Panc1 (cell line): Measurements from ENCODE around the gene POLR3F. TPM values are rescaled to one million over a fixed set of nuclear protein-coding genes. Genes with fewer than 3 reads are reported as not detected.

Experiments
- ATAC-seq: fragments of 200-7000 bp; cut with Tn5 transposase; 2 replicates; pipeline ENCODE4 v1.9.1; 2020; ENCODE audit warnings: mild to moderate bottlenecking, moderate library complexity
- BruUV-seq: library from RNA; stranded (reverse); fragments of 400-500 nt; replicated peaks from 2 replicates; lab custom pipeline; 2021; lab: Mats Ljungman, UMichigan
- CTCF ChIA-PET: fragments of 300-600 bp; sonication (Branson Sonifier 250); formaldehyde crosslinking; loops from one replicate; lab custom pipeline; 2022; ENCODE audit warnings: antibody characterized with exemption; lab: Charles Lee
- POLR2A ChIA-PET: fragments of 300-600 bp; sonication (Branson Sonifier 250); formaldehyde crosslinking; loops from one replicate; lab custom pipeline; 2022; ENCODE audit warnings: antibody characterized with exemption; lab: Charles Lee
- DNase-seq: peaks from one replicate; pipeline ENCODE4 v3.0.0-alpha.2; 2010; ENCODE audit warnings: low read depth, low spot score
- H3K27ac ChIP-seq: 2 replicates; pipeline ENCODE4 v1.5.1; 2011; ENCODE audit warnings: mild to moderate bottlenecking, low read length, inconsistent platforms
- H3K27me3 ChIP-seq: fragments of 200-500 bp; sonication (Bioruptor generic); 2 replicates; pipeline ENCODE4 v1.6.0; 2014; ENCODE audit warnings: low read length, inconsistent platforms; ENCODE audit not compliant: control insufficient read depth, insufficient read depth
- H3K36me3 ChIP-seq: fragments of 200-500 bp; sonication (Bioruptor generic); 2 replicates; pipeline ENCODE4 v1.5.1; 2014; ENCODE audit warnings: inconsistent platforms, mild to moderate bottlenecking, low read length, moderate library complexity; ENCODE audit not compliant: control insufficient read depth, insufficient read depth
- H3K4me1 ChIP-seq: 2 replicates; pipeline ENCODE4 v1.5.1; 2011; ENCODE audit warnings: inconsistent platforms, mild to moderate bottlenecking, low read length, moderate library complexity; ENCODE audit not compliant: control insufficient read depth, insufficient read depth
- H3K4me3 ChIP-seq, 2 experiments: 2 replicates each; pipeline ENCODE4 v1.5.1; 2011 to 2012; ENCODE audit warnings: low read depth in 2 of 2, low read length in 2 of 2, mild to moderate bottlenecking in 2 of 2, inconsistent platforms in 1 of 2, moderate library complexity in 1 of 2
- H3K9me3 ChIP-seq: fragments of 200-500 bp; sonication (Bioruptor generic); 2 replicates; pipeline ENCODE4 v1.5.1; 2014; ENCODE audit warnings: low read depth, mild to moderate bottlenecking, inconsistent platforms, low read length, moderate library complexity; ENCODE audit not compliant: control insufficient read depth, insufficient read depth
- POLR2AphosphoS5 ChIP-seq: IDR thresholded peaks from 2 replicates; pipeline ENCODE4 v1.6.1; 2012; ENCODE audit warnings: mild to moderate bottlenecking, low read depth, low read length, moderate library complexity
- SIN3A ChIP-seq: IDR thresholded peaks from 2 replicates; pipeline ENCODE4 v1.6.1; 2012; ENCODE audit warnings: low read depth, mild to moderate bottlenecking, low read length, moderate library complexity, borderline replicate concordance; ENCODE audit not compliant: insufficient read depth
- TCF7L2 ChIP-seq: IDR thresholded peaks from 2 replicates; pipeline ENCODE4 v1.6.1; 2011; ENCODE audit warnings: mild to moderate bottlenecking, low read depth, low read length, inconsistent platforms
- in situ Hi-C: cut with HindIII; loops from 2 replicates; pipeline ENCODE4 v1.10.0; 2016; ENCODE audit warnings: low sequenced_read_pairs, low pct_unique_long_range_greater_than_20kb
- intact Hi-C: fragments of 100-400 bp; cut with micrococcal nuclease; formaldehyde crosslinking; loops from one replicate; pipeline ENCODE4 v1.10.0; 2022; ENCODE audit not compliant: unreplicated experiment
- total RNA-seq: library from RNA; stranded (reverse); gene quantifications from one replicate; pipeline ENCODE4 v1.2.1, GENCODE V29; 2021; ENCODE audit not compliant: unreplicated experiment
- TF ChIP-seq, protein P1 (sequence below), 2 experiments: IDR thresholded peaks; 2 replicates each; pipeline ENCODE4 v1.6.1; 2011 to 2012; ENCODE audit warnings: low read depth in 2 of 2, control low read depth in 1 of 2, low read length in 1 of 2, mild to moderate bottlenecking in 1 of 2, moderate library complexity in 1 of 2; ENCODE audit not compliant: insufficient read depth in 1 of 2
- TF ChIP-seq, protein P2 (sequence below): fragments of 450-650 bp; IDR thresholded peaks from 2 replicates; pipeline ENCODE4 v1.5.1; 2017; ENCODE audit warnings: mild to moderate bottlenecking

The POLR3F gene
- total RNA-seq, 1 experiment from 2014 or later = 11.1 TPM

DNA sequence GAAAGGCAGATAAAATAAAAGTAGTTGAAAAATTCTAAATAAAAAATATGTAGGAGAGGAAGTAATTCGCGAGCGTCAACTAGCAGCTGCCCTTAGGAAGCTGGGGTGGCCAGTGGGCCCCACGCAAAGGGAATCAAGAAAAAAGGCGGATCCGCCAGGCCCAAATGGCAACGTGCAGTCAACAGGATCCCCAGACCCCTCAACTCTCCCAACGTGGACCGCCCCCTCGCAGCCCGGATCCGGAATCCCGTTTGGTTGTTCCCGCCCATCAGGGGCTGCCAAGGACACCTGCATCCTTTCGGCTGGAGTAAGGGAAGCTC, 656 bp upstream of the POLR3F start:
- Histone ChIP-seq H3K4me3 (peak overlapping the region; percentile 98 to 99), H3K27ac (peak overlapping the region; percentile 90), H3K27me3 (no peaks in the 10 kb centered on the region), H3K4me1 (peaks cover 18% of the 10 kb centered on the region), H3K9me3 (no peaks in the 10 kb centered on the region), H3K36me3 (no peaks in the 10 kb centered on the region; the same call in 1 of the 2 replicates)
- POLR2A ChIA-PET = interaction anchor here (1.0 to 1.5 kb wide), 2 partner anchors 41 to 43 kb away, joined by 4 read pairs; no protein-coding TSS in a partner anchor
- in situ Hi-C loops (no loop called here), intact Hi-C loops (loop anchor here (5.0 kb wide), 1 partner anchor 179 kb away; the partner anchor contains the start of gene ZNF133)
- TF ChIP-seq, protein P1, sequence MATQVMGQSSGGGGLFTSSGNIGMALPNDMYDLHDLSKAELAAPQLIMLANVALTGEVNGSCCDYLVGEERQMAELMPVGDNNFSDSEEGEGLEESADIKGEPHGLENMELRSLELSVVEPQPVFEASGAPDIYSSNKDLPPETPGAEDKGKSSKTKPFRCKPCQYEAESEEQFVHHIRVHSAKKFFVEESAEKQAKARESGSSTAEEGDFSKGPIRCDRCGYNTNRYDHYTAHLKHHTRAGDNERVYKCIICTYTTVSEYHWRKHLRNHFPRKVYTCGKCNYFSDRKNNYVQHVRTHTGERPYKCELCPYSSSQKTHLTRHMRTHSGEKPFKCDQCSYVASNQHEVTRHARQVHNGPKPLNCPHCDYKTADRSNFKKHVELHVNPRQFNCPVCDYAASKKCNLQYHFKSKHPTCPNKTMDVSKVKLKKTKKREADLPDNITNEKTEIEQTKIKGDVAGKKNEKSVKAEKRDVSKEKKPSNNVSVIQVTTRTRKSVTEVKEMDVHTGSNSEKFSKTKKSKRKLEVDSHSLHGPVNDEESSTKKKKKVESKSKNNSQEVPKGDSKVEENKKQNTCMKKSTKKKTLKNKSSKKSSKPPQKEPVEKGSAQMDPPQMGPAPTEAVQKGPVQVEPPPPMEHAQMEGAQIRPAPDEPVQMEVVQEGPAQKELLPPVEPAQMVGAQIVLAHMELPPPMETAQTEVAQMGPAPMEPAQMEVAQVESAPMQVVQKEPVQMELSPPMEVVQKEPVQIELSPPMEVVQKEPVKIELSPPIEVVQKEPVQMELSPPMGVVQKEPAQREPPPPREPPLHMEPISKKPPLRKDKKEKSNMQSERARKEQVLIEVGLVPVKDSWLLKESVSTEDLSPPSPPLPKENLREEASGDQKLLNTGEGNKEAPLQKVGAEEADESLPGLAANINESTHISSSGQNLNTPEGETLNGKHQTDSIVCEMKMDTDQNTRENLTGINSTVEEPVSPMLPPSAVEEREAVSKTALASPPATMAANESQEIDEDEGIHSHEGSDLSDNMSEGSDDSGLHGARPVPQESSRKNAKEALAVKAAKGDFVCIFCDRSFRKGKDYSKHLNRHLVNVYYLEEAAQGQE (IDR thresholded peaks at IDR 0.05; ENCODE audit: insufficient read depth in 1 of 2, low read depth in 2 of 2, low read length in 1 of 2) = no peak
- TF ChIP-seq SIN3A (no peak), POLR2AphosphoS5 (peak; percentile 60; the same call in 1 of the 2 replicates)
- DNase-seq (no peak), ATAC-seq (peak; percentile 87)
- CTCF ChIA-PET = no interaction called here
- BruUV-seq = TSS peak; percentile 85

DNA sequence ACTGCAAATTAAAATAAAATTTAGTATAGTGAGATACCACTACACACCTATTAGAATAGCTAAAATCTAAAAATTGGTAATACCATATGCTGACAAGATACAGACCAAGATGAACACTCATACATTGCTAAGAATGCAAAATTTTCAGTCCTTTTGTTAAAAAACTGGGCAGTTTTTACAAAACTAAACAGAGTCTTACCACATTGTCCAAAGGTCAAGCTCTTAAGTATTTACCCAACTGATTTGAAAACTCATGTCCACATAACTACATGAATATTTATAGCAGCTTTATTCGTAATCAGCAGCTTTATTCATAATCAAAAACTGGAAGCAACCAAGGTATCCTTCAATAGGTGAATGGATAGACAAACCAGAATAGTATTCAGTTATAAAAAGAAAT, 10.0 kb downstream of the POLR3F start:
- TF ChIP-seq TCF7L2 (no peak), POLR2AphosphoS5 (no peak), SIN3A (no peak)
- TF ChIP-seq, protein P2, sequence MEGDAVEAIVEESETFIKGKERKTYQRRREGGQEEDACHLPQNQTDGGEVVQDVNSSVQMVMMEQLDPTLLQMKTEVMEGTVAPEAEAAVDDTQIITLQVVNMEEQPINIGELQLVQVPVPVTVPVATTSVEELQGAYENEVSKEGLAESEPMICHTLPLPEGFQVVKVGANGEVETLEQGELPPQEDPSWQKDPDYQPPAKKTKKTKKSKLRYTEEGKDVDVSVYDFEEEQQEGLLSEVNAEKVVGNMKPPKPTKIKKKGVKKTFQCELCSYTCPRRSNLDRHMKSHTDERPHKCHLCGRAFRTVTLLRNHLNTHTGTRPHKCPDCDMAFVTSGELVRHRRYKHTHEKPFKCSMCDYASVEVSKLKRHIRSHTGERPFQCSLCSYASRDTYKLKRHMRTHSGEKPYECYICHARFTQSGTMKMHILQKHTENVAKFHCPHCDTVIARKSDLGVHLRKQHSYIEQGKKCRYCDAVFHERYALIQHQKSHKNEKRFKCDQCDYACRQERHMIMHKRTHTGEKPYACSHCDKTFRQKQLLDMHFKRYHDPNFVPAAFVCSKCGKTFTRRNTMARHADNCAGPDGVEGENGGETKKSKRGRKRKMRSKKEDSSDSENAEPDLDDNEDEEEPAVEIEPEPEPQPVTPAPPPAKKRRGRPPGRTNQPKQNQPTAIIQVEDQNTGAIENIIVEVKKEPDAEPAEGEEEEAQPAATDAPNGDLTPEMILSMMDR = no peak
- TF ChIP-seq, protein P1 (IDR thresholded peaks at IDR 0.05; ENCODE audit: insufficient read depth in 1 of 2, low read depth in 2 of 2, low read length in 1 of 2) = no peak
- intact Hi-C loops = no loop called here
- in situ Hi-C loops = no loop called here
- H3K9me3 ChIP-seq = no peaks in the 10 kb centered on the region
- no peaks in the 10 kb centered on the region for H3K4me1 ChIP-seq
- peaks cover 29% of the 10 kb centered on the region for H3K36me3 ChIP-seq
- POLR2A ChIA-PET = interaction anchor here (0.6 kb wide), 1 partner anchor 57 kb away, joined by 5 read pairs; no protein-coding TSS in a partner anchor
- ATAC-seq = no peak
- H3K27me3 ChIP-seq = no peaks in the 10 kb centered on the region
- no peak overlapping the region for H3K27ac ChIP-seq
- no TSS peak for BruUV-seq
- CTCF ChIA-PET = no interaction called here
- no peak overlapping the region for H3K4me3 ChIP-seq
- no peak for DNase-seq
